GM19351 (cell line): Measurements from ENCODE around the gene CHCHD3.
"Not testable (repeated sequence)": the region's sequence is repeated elsewhere in the genome, so short reads cannot be mapped to it uniquely, and the experiment has no call there.

ENCODE experiments used
- ATAC-seq: cut with Tn5 transposase; IDR thresholded peaks from one replicate; pipeline ENCODE4 v1.9.1; 2021; ENCODE audit warnings: mild to moderate bottlenecking, moderate library complexity; ENCODE audit not compliant: unreplicated experiment

The CHCHD3 gene

GRCh38 chr7:132910657-132911056, 171.2 kb downstream of the CHCHD3 start:
- ATAC-seq, result no peak

DNA sequence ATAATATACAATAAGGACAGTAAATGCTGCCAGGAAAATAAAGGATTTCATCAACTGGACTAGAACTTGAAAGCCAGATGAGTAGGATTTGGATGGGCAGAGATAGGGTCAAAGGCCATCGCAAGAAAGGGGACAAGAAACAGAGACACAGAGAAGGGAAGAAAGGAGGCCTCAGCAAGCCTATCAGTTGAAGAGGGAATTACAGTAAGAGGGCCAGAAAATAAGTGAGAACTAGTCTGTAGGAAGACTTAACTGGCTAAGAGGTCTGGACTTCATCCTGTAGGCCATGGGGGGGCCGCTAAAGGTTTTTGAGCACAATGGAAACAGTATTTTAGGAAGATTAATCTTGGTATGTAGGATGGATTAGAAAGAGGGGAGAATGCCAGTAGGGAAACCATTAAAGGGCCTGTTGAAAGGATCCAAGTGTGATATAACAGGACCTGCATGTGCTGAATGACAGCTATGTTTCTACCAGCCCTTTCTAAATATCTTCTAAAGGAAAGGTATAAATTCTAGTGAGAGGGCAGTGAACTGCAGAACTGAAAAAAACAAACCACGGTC, 174.4 kb downstream of the CHCHD3 start:
- ATAC-seq, result no peak

DNA sequence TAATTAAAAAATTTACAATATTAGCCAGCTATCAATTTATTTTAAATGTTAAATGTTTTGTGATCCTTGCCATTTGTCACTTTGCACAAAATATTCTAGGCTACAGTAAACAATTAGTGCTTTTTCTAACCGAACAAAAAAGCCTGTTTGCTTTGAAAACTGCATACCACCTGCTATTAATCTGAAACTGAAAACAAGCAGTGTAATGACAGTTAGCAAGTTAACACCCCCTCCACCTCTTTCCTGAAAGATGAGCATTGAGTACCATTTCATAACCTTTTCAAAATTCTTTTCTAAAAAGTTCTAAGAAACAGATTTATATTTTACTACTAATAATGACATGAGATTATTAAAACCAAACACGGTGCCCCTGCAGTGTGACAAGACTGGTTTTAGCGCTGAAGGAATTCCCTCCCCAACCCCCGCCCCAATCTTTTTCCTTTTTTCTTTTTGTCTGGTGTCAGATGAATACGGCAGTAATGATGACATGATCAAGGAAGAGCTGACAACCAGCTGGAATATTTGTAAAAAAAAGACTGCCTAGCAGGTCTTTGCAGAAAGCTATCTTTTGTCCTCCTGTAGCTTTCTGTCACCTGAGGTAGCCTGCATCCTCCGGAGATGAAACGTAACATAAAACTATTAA, 175.6 kb downstream of the CHCHD3 start:
- peak; percentile 74 for ATAC-seq

GRCh38 chr7:132905136-132905535, 176.8 kb downstream of the CHCHD3 start:
- peak; percentile 59 for ATAC-seq

DNA sequence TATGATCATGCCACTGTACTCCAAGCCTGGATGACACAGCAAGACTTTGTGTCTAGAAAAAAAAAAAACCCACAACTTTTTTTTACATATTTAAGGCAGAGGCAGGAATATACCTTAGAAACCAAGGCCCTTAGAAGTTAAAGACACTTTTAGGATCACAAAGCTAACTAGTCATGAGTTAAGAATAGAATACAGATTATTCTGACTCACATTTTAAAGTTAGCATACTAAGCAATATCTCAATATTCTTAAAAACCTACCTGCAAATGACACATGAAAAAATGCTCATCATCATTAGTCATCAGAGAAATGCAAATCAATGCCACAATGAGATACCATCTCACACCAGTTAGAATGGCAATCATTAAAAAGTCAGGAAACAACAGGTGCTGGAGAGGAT, 177.7 kb downstream of the CHCHD3 start:
- ATAC-seq, result no peak

DNA sequence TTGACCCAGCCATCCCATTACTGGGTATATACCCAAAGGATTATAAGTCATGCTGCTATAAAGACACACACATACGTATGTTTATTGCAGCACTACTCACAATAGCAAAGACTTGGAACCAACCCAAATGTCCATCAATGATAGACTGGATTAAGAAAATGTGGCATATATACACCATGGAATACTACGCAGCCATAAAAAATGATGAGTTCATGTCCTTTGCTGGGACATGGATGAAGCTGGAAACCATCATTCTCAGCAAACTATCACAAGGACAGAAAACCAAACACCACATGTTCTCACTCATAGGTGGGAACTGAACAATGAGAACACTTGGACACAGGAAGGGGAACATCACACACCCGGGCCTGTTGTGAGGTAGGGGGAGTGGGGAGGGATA, 179.6 kb downstream of the CHCHD3 start:
- not testable (repeated sequence) for ATAC-seq

DNA sequence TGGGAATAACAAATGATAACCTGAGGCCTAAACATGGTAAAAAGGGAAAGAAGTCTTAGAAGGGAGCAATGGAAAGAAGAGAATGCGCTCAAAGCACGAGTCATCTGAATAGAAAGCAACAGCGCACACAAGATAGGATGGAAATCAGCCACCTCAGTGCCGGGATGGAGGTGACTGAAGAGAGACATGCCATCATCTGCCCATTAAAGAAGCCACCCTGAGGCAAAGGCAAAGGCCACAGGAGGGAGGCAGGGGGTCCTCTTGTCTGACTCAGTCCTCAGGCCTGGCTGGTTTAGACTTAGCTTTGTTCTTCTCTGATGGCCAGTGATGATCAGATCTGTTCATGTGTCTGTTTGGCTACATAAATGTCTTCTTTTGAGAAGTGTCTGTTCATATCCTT, 180.6 kb downstream of the CHCHD3 start:
- ATAC-seq, result no peak

- ATAC-seq, result no peak
Observed at GRCh38 chr7:132899833-132900232, 182.1 kb downstream of the CHCHD3 start.

GRCh38 chr7:132898641-132899175, 183.2 kb downstream of the CHCHD3 start:
- ATAC-seq, result not testable (repeated sequence)

- no peak for ATAC-seq
Observed at GRCh38 chr7:132897093-132897687, 184.7 kb downstream of the CHCHD3 start.

DNA sequence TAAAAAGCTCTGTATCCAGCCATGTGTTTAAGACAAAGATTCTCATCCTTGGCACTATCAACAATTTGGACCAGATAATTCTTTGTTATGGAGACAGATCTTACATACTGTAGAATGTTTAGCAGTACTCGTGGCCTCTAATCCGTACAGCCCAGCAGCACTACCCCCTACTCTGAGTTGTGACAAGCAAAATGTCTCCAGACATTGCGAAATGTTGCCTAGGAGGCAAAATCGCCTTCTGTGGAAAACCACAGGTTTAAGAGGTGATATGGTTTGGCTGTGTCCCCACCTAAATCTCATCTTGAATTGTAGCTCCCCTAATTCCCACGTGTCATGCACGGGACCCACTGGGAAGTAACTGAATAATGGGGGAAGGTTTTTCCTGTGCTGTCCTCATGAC, 186.7 kb downstream of the CHCHD3 start:
- no peak for ATAC-seq

DNA sequence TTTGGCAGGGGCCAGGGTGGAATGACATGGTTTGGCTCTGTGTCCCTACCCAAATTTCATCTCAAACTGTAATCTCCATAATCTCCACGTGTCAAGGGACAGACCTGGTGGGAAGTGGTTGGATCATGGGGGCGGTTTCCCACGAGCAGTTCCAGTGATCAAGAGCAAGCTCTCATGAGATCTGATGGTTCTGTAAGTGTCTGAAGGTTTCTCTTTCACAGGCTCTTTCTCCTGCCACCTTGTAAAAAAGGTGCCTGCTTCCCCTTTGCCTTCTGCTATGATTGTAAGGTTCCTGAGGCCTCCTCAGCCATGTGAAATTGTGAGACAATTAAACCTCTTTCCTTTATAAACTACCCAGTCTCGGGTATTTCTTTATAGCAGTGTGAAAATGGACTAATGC, 188.3 kb downstream of the CHCHD3 start:
- no peak for ATAC-seq

GRCh38 chr7:132892744-132893143, 189.1 kb downstream of the CHCHD3 start:
- ATAC-seq, result not testable (repeated sequence)

GRCh38 chr7:132891554-132891953, 190.3 kb downstream of the CHCHD3 start:
- no peak for ATAC-seq

DNA sequence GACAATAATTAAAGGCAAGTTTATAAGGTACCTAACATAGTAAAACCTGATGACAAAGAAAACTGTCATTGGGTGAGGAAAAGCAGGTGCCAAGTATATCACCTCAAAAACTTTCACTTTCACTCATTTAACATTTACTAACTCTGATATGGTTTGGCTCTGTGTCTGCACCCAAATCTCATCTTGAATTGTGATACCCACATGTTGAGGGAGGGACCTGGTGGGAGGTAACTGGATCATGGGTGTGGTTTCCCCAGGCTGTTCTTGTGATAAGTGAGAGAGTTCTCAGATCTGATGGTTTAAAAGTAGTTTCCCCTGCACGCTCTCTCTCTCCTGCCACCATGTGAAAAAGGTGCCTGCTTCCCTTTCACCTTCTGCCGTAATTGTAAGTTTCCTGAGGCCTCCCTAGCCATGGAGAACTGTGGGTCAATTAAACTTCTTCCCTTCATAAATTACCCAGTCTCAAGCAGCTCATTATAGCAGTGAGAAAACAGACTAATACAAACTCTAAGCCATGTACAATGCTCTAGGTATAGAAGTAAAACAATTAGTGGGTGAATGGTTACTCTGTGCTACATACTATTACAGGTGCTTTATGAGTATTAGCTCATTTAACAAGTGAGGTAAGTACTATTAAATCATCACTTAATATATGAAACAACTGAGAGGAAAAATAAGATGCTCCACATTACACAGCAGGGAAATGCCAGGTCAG, 199.0 kb downstream of the CHCHD3 start:
- ATAC-seq, result peak; percentile 73

- no peak for ATAC-seq
Observed at GRCh38 chr7:132881317-132881716, 200.6 kb downstream of the CHCHD3 start.

- ATAC-seq, result no peak
Observed at GRCh38 chr7:132879579-132879978, 202.3 kb downstream of the CHCHD3 start.

- no peak for ATAC-seq
Observed at GRCh38 chr7:132878204-132878919, 203.5 kb downstream of the CHCHD3 start.

- ATAC-seq, result no peak
Observed at GRCh38 chr7:132877573-132877972, 204.3 kb downstream of the CHCHD3 start.

- ATAC-seq, result no peak
Observed at GRCh38 chr7:132876576-132876975, 205.3 kb downstream of the CHCHD3 start.

DNA sequence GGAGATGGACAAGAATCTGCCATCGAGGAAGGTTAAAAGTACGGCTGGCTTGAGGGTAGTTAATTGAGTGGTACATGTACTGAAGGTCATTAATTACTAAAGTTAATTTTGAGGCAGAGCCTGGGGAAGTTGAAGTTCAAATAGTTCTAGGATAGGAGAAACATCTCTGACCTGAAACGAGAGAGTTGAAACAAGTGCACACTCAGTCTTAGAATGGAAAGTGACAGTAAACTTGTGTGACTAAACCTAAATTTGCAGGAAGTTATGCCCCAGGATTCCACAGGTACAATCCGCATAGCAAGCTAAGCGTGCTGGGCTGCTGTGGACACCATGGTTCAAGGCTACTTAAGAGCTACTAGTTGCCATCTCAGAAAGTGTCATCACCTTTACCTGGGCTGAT, 209.9 kb downstream of the CHCHD3 start:
- ATAC-seq, result peak; percentile 61
